Vagina (tissue), 2 donors: ENCODE data around the gene TNFRSF21. TPM values are rescaled to one million over a fixed set of nuclear protein-coding genes. Genes with fewer than 3 reads are reported as not detected.

Experiments
- DNase-seq, 2 donors: peaks; one replicate each; pipeline ENCODE4 v3.0.0-alpha.2; 2017; ENCODE audit errors: extremely low spot score in 2 of 2
- H3K27ac ChIP-seq: fragments of 200-600 bp; sonication (generic); one replicate; pipeline ENCODE4 v1.5.1; 2019
- H3K27me3 ChIP-seq: fragments of 200-600 bp; sonication (generic); one replicate; pipeline ENCODE4 v1.5.1; 2019
- H3K36me3 ChIP-seq, 2 donors: fragments of 200-600 bp; sonication (generic); one replicate each; pipeline ENCODE4 v1.5.1; 2017 to 2019
- H3K4me1 ChIP-seq: fragments of 200-600 bp; sonication (generic); one replicate; pipeline ENCODE4 v1.5.1; 2019
- H3K4me3 ChIP-seq, 2 donors: fragments of 200-600 bp; sonication (generic); 1 replicate in 1 of 2; 2 replicates in 1 of 2; pipeline ENCODE4 v1.5.1; 2016 to 2019
- H3K9me3 ChIP-seq: fragments of 200-600 bp; sonication (generic); one replicate; pipeline ENCODE4 v1.5.1; 2019
- POLR2A ChIP-seq, 2 donors: fragments of 450-650 bp; IDR thresholded peaks; one replicate each; pipeline ENCODE4 v1.6.1; 2017; ENCODE audit warnings: antibody characterized with exemption in 2 of 2, mild to moderate bottlenecking in 2 of 2, moderate library complexity in 2 of 2
- POLR2AphosphoS5 ChIP-seq, 2 donors: sonication (generic); formaldehyde crosslinking; IDR thresholded peaks; one replicate each; pipeline ENCODE4 v1.9.0; 2017; ENCODE audit warnings: antibody characterized with exemption in 2 of 2, mild to moderate bottlenecking in 2 of 2, low read depth in 1 of 2; ENCODE audit not compliant: insufficient read depth in 1 of 2
- intact Hi-C: fragments of 100-400 bp; cut with DNase I; formaldehyde crosslinking; loops from one replicate; pipeline ENCODE4 v1.15.1; 2023
- total RNA-seq: library from RNA; depleted of rRNA; stranded (reverse); fragments of >200 nt; gene quantifications from one replicate; pipeline ENCODE4 v1.2.3, GENCODE V29; 2016
- TF ChIP-seq, protein P1 (sequence below), 3 experiments: fragments of 450-650 bp in 2 of 3; fragments of 200-600 bp in 1 of 3; sonication (generic) in 1 of 3; IDR thresholded peaks; one replicate each; pipeline ENCODE4 v1.5.1; 2017 to 2019; ENCODE audit warnings: antibody characterized with exemption in 3 of 3, mild to moderate bottlenecking in 2 of 3, moderate library complexity in 2 of 3

The TNFRSF21 gene
- total RNA-seq, 1 donor from 2014 or later = 30.4 TPM

DNA sequence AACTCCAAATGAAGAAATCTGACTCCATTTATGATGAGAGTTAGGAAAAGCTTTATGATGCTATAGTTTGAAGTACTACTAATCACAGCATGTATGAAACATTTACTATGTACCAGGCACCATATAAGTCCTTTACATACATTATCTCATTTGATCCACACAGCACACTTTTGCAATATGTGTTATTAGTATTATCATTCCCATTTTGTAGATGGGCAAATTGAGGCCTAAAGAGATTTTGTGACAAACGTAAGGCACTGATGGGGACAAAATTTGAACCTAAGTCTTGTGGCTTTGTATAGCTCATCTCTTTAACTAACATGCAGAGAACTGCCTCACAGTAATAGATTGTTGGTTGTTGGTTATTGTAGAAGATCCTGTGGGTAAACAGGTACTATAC is 14.2 kb upstream of the TNFRSF21 start:
- TF ChIP-seq POLR2A (IDR thresholded peaks at IDR 0.05) (no peak), POLR2AphosphoS5 (IDR thresholded peaks at IDR 0.05; ENCODE audit: insufficient read depth in 1 of 2, low read depth in 1 of 2) (no peak)
- TF ChIP-seq, protein P1, sequence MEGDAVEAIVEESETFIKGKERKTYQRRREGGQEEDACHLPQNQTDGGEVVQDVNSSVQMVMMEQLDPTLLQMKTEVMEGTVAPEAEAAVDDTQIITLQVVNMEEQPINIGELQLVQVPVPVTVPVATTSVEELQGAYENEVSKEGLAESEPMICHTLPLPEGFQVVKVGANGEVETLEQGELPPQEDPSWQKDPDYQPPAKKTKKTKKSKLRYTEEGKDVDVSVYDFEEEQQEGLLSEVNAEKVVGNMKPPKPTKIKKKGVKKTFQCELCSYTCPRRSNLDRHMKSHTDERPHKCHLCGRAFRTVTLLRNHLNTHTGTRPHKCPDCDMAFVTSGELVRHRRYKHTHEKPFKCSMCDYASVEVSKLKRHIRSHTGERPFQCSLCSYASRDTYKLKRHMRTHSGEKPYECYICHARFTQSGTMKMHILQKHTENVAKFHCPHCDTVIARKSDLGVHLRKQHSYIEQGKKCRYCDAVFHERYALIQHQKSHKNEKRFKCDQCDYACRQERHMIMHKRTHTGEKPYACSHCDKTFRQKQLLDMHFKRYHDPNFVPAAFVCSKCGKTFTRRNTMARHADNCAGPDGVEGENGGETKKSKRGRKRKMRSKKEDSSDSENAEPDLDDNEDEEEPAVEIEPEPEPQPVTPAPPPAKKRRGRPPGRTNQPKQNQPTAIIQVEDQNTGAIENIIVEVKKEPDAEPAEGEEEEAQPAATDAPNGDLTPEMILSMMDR (IDR thresholded peaks at IDR 0.05) = no peak
- intact Hi-C loops = no loop called here
- H3K9me3 ChIP-seq = no peaks in the 10 kb centered on the region
- H3K4me3 ChIP-seq = no peak overlapping the region
- no peaks in the 10 kb centered on the region for H3K4me1 ChIP-seq
- H3K27ac ChIP-seq = no peak overlapping the region
- H3K36me3 ChIP-seq = no peaks in the 10 kb centered on the region
- no peak for DNase-seq
- no peaks in the 10 kb centered on the region for H3K27me3 ChIP-seq

DNA sequence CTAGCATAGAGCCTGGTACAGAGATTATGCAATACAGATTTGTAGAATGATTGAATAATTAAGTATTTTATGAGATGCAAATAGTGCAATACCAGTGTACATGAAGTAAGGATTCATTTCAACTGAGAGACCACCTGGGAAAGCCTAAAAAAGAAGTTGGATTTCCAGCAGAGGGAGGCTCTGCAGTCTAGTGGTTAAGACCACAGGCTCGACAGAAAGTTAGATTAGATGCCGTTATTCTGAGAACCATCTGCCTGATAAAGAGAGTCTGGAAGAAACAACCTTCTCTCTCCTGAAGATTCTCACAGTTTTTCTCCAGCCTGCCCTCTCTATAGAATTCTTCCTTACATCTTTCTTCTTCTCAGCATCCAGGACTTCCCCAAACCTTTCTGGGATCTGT is 13.6 kb upstream of the TNFRSF21 start:
- no peak for TF ChIP-seq POLR2AphosphoS5 (IDR thresholded peaks at IDR 0.05; ENCODE audit: insufficient read depth in 1 of 2, low read depth in 1 of 2)
- no peak for TF ChIP-seq POLR2A (IDR thresholded peaks at IDR 0.05)
- TF ChIP-seq, protein P1 (IDR thresholded peaks at IDR 0.05) = no peak
- no peak overlapping the region for H3K4me3 ChIP-seq
- no peaks in the 10 kb centered on the region for H3K4me1 ChIP-seq
- no peak overlapping the region for H3K27ac ChIP-seq
- no peaks in the 10 kb centered on the region for H3K9me3 ChIP-seq
- no peak for DNase-seq
- no peaks in the 10 kb centered on the region for H3K36me3 ChIP-seq
- H3K27me3 ChIP-seq = no peaks in the 10 kb centered on the region
- intact Hi-C loops = no loop called here

- intact Hi-C loops = no loop called here
Measured at GRCh38 chr6:47321577-47321976, 11.9 kb upstream of the TNFRSF21 start.

DNA sequence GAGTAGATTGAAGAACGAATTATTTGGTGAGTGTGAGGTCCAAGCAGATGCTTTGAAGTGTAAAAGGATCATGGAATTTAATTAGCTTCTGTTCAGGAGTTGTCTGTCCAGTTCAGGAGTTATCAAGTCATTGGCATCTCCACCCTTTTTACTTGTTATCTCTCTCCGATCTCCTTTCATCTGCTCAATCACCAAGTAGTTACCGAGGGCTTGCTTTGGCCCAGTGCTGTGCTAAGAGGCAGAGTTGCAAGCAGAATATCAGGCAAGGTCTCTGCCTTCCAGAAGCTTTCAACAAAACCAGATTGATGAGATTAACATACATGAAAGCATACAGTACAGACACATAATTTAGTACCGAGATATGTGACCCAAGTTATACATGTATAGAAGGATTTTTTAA is 10.2 kb upstream of the TNFRSF21 start:
- Histone ChIP-seq H3K27me3 (no peaks in the 10 kb centered on the region), H3K4me1 (no peaks in the 10 kb centered on the region), H3K9me3 (no peaks in the 10 kb centered on the region), H3K27ac (no peak overlapping the region), H3K4me3 (no peak overlapping the region), H3K36me3 (no peaks in the 10 kb centered on the region)
- no peak for DNase-seq
- TF ChIP-seq POLR2A (IDR thresholded peaks at IDR 0.05) = no peak
- TF ChIP-seq, protein P1 (IDR thresholded peaks at IDR 0.05) = no peak
- TF ChIP-seq POLR2AphosphoS5 (IDR thresholded peaks at IDR 0.05; ENCODE audit: insufficient read depth in 1 of 2, low read depth in 1 of 2) = no peak
- intact Hi-C loops = no loop called here

More at GRCh38 chr6:47321577-47321976, 11.9 kb upstream of the TNFRSF21 start:
- Histone ChIP-seq H3K4me1 (no peaks in the 10 kb centered on the region), H3K4me3 (no peak overlapping the region), H3K9me3 (no peaks in the 10 kb centered on the region), H3K27ac (no peak overlapping the region), H3K36me3 (no peaks in the 10 kb centered on the region), H3K27me3 (no peaks in the 10 kb centered on the region)
- DNase-seq = no peak
- TF ChIP-seq POLR2A (IDR thresholded peaks at IDR 0.05) (no peak), POLR2AphosphoS5 (IDR thresholded peaks at IDR 0.05; ENCODE audit: insufficient read depth in 1 of 2, low read depth in 1 of 2) (no peak)
- TF ChIP-seq, protein P1 (IDR thresholded peaks at IDR 0.05) = no peak

GRCh38 chr6:47319382-47319781 is 9.7 kb upstream of the TNFRSF21 start:
- intact Hi-C loops = no loop called here
- TF ChIP-seq POLR2AphosphoS5 (IDR thresholded peaks at IDR 0.05; ENCODE audit: insufficient read depth in 1 of 2, low read depth in 1 of 2) = no peak
- TF ChIP-seq, protein P1 (IDR thresholded peaks at IDR 0.05) = no peak
- no peak for TF ChIP-seq POLR2A (IDR thresholded peaks at IDR 0.05)

More at GRCh38 chr6:47319382-47319781, 9.7 kb upstream of the TNFRSF21 start:
- no peaks in the 10 kb centered on the region for H3K4me1 ChIP-seq
- no peak for DNase-seq
- H3K27me3 ChIP-seq = no peaks in the 10 kb centered on the region
- H3K9me3 ChIP-seq = no peaks in the 10 kb centered on the region
- H3K36me3 ChIP-seq = no peaks in the 10 kb centered on the region
- no peak overlapping the region for H3K27ac ChIP-seq
- no peak overlapping the region for H3K4me3 ChIP-seq
